HL-60/S4 (cell line): ENCODE measurements around the gene PVALB.

ENCODE experiments used
- in situ Hi-C: fragments of 300-500 bp; cut with MboI; formaldehyde crosslinking; loops from 2 replicates; pipeline ENCODE4 v1.14.3; 2022; ENCODE audit warnings: low sequenced_read_pairs

The PVALB gene

GRCh38 chr22:36850056-36850455, 33.2 kb upstream of the PVALB start:
- in situ Hi-C loops, result no loop called here

DNA sequence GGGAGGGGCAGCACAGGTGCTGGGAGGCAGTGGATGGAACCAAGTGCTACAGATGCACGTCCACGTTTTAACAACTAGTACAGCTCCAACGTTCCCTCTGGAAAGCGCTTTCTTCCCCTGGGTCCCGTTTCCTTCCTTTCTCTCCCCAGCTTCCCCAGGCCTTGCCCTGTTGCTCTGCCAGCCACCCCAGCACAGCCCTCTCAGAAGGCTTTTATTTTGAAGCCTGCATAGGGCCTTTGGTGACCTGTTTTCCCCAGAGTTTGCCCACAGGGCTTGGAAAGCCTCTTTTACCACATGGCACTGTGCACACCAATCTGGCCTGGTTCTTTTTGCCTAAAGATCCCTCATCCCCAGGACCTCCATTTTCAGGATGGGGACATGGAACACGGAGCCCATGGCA, 30.1 kb upstream of the PVALB start:
- in situ Hi-C loops, result no loop called here

DNA sequence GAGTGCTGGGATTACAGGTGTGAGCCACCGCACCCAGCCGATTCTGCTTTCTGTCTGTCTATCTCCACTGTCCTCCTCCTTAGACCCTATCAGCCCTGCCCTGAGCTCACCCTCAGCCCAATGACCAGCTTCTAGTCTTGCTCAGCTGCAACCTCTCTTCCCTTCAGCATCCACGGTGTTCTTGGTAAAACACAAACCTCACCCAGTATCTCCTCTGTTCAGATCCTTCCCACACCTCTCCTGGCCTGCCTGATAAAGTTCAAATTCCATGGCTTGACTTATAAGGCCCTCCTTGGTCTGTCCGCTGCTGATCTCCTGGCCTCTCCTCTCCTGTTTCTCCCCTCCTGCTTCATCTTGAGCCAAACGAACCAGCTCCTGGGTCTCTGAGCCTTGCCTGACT, 29.4 kb upstream of the PVALB start:
- in situ Hi-C loops, result no loop called here

GRCh38 chr22:36840106-36840505, 23.3 kb upstream of the PVALB start:
- in situ Hi-C loops, result no loop called here

GRCh38 chr22:36839356-36840073, 22.7 kb upstream of the PVALB start:
- in situ Hi-C loops, result no loop called here

DNA sequence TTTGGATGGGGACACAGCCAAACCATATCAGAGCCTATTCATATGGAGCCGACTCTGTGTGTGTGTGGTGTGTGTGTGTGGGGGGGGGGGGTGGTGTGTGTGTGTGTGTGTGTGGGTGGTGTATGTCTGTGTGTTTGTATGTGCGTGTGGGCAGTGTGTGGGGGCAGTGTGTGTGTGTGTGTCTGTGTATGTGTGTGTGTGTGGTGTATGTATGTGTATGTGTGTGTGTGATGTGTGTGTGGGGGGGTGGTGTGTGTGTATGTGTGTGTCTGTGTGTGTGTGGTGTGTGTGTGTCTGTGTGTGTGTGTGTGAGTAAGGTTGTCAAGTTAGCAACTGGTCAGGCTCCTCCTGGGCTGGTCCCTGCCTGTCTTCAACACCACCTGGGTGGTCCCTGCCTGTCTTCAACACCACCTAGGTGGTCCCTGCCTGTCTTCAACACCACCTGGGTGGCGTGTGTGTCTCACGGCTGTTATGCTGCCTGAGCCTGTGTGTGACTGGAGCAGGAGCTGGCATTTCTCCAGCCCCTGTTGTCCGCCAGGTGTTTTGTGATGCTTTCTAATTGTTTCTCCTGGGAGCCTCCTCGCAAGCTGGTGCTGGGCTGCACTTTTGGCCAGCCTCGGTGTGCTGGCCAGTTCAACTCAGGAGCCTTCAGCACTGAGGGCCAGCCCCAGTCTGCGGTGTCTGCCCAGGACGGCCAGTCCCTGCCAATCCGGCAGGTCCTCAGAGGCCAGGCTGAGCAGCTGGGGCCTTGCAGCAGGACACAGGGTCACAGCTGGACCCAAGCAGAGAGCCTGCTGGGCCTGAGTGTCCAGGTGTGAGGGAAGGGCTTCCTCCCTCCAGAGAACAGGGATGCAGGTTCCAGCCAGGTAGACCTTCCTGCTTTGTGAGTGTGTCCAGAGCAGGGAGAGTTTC, 21.5 kb upstream of the PVALB start:
- in situ Hi-C loops, result no loop called here

- in situ Hi-C loops, result no loop called here
Observed at GRCh38 chr22:36835903-36836302, 19.1 kb upstream of the PVALB start.

GRCh38 chr22:36833073-36833472, 16.2 kb upstream of the PVALB start:
- in situ Hi-C loops, result no loop called here

- in situ Hi-C loops, result no loop called here
Observed at GRCh38 chr22:36831717-36832116, 14.9 kb upstream of the PVALB start.

GRCh38 chr22:36831206-36831605, 14.4 kb upstream of the PVALB start:
- in situ Hi-C loops, result no loop called here

GRCh38 chr22:36830601-36831000, 13.8 kb upstream of the PVALB start:
- in situ Hi-C loops, result no loop called here

DNA sequence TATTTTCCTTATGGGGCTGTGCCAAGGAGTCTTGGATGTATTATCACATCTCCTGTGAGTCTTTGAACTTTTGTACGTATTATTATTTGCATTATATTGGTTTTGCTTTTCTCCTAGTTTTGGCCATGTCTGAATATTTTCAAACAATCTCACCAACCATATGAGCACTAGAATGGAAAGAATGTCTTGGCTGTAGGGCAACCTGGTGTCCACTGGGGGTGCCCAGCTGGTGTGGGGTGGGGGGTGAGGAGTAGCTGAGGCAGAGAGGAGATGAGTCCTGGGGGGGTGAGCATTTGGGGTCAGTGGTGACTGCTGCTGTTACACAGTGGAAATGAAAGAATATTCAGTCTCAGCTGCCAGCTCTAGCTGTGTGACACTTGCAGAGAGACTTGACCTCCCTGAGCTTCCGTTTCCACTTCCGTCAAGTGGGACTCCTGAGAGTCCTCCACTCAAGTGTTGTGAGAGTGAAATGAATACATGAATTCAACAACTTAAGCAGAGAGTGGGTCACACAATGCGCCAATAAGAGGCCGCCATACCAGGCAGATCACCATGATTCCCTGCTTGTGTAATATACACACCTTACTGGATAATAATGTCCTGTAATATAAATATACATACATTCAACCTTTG, 12.7 kb upstream of the PVALB start:
- in situ Hi-C loops, result no loop called here

GRCh38 chr22:36828815-36829214, 12.0 kb upstream of the PVALB start:
- in situ Hi-C loops, result no loop called here

- in situ Hi-C loops, result no loop called here
Observed at GRCh38 chr22:36826262-36826661, 9.4 kb upstream of the PVALB start.

GRCh38 chr22:36824655-36825054, 7.8 kb upstream of the PVALB start:
- in situ Hi-C loops, result no loop called here

DNA sequence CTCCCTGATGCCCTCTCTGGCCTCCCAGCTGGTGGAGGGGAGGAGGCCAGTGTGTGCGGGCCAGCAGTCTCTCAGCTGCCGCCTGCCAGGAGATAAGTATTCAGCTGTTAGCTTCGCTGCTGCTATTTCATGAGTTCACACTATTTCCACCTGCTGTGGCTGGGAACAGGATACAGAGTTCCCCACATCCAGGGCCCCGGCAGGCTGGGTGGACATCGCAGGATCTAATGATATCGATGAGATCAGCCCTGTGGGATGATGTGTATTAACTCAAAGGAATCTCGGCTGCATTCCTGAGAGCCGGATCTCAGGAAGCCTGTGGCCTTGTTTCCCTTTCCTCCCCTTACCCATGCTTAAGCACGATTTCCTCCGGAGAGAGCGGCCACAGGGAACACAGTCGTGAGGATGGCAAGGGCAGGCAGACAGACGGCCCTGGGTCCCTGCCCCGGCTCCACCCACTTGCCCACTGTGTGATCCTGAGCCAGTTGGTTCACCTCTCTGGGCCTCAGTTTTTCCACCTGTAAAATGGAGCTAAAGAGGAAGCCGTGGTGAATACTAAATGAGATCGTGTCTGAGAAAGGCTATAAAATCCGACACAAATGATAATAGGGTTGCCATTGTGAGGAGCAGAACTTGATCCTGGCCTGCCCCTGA, 6.5 kb upstream of the PVALB start:
- in situ Hi-C loops, result no loop called here

DNA sequence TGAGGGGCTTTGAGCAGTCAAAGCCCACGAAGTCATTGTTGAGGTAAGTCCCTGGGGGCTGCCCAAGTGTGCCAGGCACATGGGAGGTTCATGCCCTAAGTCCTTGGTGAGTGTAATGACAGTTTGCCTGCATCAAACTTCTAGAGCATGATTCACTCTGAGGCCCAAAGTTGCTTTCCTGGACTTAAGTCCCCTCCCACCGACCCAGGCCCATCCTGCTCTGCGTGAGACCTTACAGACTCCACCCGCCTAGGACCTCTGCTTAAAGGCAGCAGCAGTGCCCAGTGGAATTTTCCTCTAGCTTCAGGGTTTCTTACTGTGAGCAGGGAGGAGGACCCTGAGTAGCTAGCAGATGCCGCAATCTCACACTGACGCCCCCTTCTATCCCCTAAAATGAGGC, 5.7 kb upstream of the PVALB start:
- in situ Hi-C loops, result no loop called here

DNA sequence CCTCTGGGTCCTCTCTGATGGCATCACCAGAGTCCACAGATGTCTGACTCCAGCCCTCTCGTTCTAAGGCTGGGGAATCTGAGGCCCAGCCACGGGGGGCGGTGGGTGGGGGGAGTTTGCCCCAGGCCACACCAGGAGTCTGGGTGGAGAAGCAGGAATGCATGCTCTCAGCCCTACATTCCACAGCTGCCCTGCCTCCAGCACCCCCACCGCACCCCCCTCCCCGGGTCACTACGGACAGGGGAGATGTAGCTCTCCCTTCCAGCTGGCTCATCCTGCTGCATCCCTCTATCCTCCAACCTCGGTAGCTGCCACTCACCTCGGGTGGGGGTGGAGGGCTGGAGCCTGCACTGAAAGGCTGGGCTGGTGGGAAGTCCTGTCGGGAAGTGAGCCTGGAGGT, 2.3 kb upstream of the PVALB start:
- in situ Hi-C loops, result no loop called here

DNA sequence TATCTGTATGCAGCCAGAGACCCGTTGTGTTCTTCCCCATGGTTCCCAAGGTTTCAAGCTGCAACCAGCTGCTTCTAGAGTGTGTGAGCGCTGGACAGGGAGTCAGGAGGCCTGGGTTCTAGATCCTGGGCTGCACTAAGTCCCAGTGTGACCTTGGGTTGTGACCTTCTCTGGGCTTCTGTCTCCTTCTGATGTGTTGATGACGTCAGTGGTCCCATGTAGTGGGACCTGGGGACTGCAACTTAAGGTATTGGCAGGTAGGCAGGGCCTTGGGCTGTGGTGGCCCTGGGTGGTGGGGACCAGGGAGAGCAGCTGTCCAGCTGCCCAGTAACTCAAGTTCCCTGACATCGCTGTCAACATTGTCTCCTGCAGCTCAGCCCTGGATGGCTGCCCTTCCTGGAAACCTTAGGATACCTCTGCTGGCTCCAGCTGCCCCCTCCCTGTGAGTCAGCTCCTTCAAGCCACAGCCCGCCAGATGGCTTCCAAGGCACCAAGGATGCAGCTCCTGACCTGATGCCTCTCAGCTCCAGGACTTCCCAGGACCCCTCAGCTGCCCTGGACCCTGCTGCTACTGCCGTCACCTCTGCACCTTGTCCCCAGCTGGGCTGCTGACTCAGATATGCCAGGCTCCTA, 1.3 kb upstream of the PVALB start:
- in situ Hi-C loops, result no loop called here

GRCh38 chr22:36817525-36817848, 652 bp upstream of the PVALB start:
- in situ Hi-C loops, result no loop called here

- in situ Hi-C loops, result no loop called here
Observed at GRCh38 chr22:36816339-36816635, 548 bp downstream of the PVALB start.
